ENCODE measurements around the gene SLC35F3.
A peak's percentile ranks its signal among the peaks of the same experiment; 100 is the strongest.

Gene SLC35F3

GRCh38 chr1:234355782-234356510, 451.5 kb downstream of the SLC35F3 start:
- DNase-seq (ENCODE audit: low read depth, low spot score) = no peak
- peak overlapping the region; percentile 78; the same call in 1 of the 2 replicates for H3K4me3 ChIP-seq (ENCODE audit: low read length)

- H3K4me3 ChIP-seq (ENCODE audit: low read length) = peak overlapping the region; percentile 78
- DNase-seq (ENCODE audit: low read depth, low spot score) = peak; percentile 57
These were observed 452.3 kb downstream of the SLC35F3 start for GRCh38 chr1:234356615-234357269.

DNA sequence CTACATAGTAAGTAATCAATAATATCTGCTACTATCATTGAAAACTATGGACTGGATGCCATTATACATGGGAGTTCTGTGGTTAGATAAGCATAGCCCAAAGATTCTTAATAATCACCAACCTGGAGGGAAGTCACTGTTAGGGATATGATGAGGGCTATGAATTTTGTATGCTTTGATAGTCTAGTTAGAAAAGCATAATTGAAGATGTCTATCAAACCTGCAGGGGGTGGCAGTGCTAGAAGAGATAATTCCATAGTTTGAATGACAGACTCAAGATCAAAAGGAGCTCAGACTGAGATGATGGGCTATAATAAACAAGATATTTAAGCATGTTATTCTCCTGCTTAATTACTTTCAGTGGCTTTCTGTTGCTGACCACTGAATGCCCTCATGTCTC, 453.4 kb downstream of the SLC35F3 start:
- H3K4me3 ChIP-seq (ENCODE audit: low read length) = peak overlapping the region; percentile 78
- no peak for DNase-seq (ENCODE audit: low read depth, low spot score)

DNA sequence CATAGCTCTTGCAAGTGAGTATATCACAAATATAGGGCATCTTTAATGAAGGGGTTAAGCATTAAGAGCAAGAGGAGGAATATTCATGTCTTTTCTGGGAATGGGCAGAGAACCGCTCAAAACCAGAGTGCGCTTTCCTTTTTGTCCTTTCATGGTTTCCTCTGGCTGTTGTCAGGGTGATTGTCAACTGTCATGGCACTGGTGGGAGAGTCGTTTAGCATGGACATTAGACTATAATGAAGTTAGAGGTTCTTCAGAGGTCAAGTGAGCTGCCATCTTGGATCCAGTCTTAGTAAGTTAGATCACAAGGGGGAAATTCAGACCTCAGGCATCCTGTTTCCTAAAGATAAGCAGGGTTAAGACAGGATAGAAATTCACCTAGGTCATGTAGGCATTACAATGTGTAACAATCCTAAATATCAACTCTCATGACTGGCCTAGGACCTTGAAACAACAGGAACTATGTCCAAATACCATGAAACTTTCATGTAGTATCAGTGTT, 456.7 kb downstream of the SLC35F3 start:
- no peak overlapping the region for H3K4me3 ChIP-seq (ENCODE audit: low read length)
- DNase-seq (ENCODE audit: low read depth, low spot score) = no peak

GRCh38 chr1:234362558-234362957, 458.1 kb downstream of the SLC35F3 start:
- no peak overlapping the region for H3K4me3 ChIP-seq (ENCODE audit: low read length)
- DNase-seq (ENCODE audit: low read depth, low spot score) = no peak

DNA sequence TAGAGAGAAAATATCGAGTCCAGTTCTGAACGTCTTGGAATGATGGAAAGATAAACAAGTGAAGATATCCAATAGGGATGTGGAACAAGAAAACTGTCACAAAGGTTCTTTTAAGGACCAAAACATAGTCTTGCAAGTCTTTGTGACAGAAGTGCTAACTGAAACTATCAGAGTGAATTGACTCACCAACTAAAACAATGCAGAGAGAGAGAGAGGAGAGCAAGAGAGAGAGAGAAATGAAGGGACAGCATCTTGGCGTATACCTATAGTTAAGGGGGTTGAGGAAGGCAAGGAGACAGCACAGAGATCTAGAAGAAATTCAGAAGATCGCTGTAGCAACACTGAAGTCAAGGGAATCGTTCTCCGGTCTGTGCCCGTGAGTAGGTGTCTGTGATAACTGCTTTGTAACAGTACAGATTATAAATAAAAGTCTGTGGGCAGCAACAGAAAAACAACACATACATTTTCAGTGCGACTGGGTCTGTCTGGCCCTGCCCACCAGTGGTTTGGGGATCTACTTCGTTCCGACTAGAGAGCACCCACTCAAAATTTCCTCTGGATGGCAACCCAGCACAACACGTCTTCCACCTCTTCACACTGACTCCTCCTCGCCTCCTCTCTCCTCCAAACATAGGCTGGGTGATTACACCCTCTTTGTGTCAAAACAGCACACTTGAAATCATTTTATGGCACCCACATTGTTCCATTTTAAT, 464.0 kb downstream of the SLC35F3 start:
- DNase-seq (ENCODE audit: low read depth, low spot score) = no peak
- no peak overlapping the region for H3K4me3 ChIP-seq (ENCODE audit: low read length)

GRCh38 chr1:234369033-234369430, 464.6 kb downstream of the SLC35F3 start:
- H3K4me3 ChIP-seq (ENCODE audit: low read length) = no peak overlapping the region
- DNase-seq (ENCODE audit: low read depth, low spot score) = no peak

GRCh38 chr1:234369784-234370183, 465.3 kb downstream of the SLC35F3 start:
- H3K4me3 ChIP-seq (ENCODE audit: low read length) = no peak overlapping the region
- no peak for DNase-seq (ENCODE audit: low read depth, low spot score)

DNA sequence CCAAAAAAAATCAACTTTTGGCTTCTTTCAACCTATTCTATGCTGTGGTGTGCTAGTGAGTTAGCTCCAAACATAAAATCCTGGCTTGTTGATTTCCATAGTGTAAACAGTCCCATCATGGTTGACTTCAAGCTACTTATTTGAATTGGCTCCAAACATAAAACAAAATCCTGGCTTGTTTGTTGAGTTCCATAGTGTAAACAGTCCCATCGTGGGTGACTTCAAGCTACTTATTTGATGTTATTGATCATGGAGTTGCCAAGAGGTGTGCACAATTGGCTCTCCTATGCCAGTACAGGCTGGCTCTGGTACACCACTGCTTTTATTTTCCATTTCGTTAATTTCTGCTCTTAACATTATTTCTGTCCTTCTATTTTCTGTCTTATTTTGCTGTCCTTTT, 466.9 kb downstream of the SLC35F3 start:
- no peak overlapping the region for H3K4me3 ChIP-seq (ENCODE audit: low read length)
- DNase-seq (ENCODE audit: low read depth, low spot score) = no peak

GRCh38 chr1:234372011-234372757, 467.7 kb downstream of the SLC35F3 start:
- no peak for DNase-seq (ENCODE audit: low read depth, low spot score)
- peak overlapping the region; percentile 95 for H3K4me3 ChIP-seq (ENCODE audit: low read length)

DNA sequence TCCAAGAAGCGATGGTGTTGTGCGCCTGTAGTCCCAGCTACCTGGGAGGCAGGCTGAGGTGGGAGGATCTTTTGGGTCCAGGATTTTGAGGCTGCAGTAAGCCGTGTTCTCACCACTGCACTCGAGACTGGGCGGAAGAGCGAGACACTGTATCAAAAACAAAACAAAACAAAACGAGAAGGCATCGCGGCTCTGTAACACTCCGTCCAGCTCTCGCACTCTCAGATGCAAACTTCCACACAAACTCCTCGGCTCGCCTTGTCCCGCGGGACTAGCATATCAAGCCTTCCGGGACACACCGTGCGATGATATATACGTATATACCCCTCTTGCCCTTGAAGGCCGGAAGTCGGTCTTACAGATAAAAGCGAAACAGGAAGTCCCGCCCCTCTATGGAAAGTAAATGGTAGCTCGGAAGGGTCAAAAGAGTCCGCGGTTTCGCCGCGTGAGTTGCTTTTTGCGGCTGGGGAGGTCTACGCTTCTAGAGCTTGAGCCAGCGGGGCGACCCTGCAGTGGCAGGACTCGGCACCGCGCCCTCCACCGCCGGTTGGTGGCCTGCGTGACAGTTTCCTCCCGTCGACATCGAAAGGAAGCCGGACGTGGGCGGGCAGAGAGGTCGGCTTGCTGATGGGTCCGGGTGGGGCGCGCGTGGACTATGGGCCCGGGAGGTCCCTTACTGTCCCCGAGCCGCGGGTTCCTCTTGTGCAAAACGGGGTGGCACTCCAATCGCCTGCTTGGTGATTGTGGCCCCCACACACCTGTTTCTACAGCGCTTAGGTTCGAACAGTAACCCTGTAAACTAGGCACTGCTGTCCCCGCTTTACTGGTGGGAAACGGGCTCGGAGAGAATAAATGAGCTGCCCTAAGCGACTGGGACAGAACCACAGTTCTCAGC, 468.8 kb downstream of the SLC35F3 start, which contains the start of gene COA6:
COA6 (plus strand) TSS at position 393 of the 895 bp plus-strand sequence; CDS start at position 404, 11 bp downstream.
- H3K4me3 ChIP-seq (ENCODE audit: low read length) = peak within 1 kb of the TSS; percentile 95
- peak; percentile 98 for DNase-seq (ENCODE audit: low read depth, low spot score)

GRCh38 chr1:234373959-234374254, 469.4 kb downstream of the SLC35F3 start:
- DNase-seq (ENCODE audit: low read depth, low spot score) = no peak
- peak overlapping the region; percentile 95 for H3K4me3 ChIP-seq (ENCODE audit: low read length)

Measured in Jurkat, Clone E6-1 (cell line).